Measurements from ENCODE around the gene TOMM40L.

GRCh38 chr1:161209790-161210409 lies 16.0 kb upstream of the TOMM40L start:
- TF ChIP-seq CTCF (IDR thresholded peaks at IDR 0.05) (peak; percentile 72 to 94 (median 87)), EP300 (IDR thresholded peaks at IDR 0.05) (no peak), POLR2A (IDR thresholded peaks at IDR 0.05) (no peak)

Data from sigmoid colon (tissue), 4 donors.